ENCODE results near the gene ARHGAP26.
"Not testable (repeated sequence)": the region's sequence is repeated elsewhere in the genome, so short reads cannot be mapped to it uniquely, and the experiment has no call there.

Gene ARHGAP26

GRCh38 chr5:142911775-142912174 is 141.6 kb downstream of the ARHGAP26 start:
- DNase-seq: no peak

GRCh38 chr5:142913728-142914338 is 143.7 kb downstream of the ARHGAP26 start:
- no peak for DNase-seq

GRCh38 chr5:142915038-142915437 is 144.9 kb downstream of the ARHGAP26 start:
- DNase-seq: no peak

GRCh38 chr5:142915813-142916424 is 145.7 kb downstream of the ARHGAP26 start:
- DNase-seq: no peak

- no peak for DNase-seq
These were observed 148.9 kb downstream of the ARHGAP26 start for GRCh38 chr5:142918959-142919635.

GRCh38 chr5:142920849-142921612 is 150.9 kb downstream of the ARHGAP26 start:
- no peak for DNase-seq

- DNase-seq: no peak
These were observed 152.2 kb downstream of the ARHGAP26 start for GRCh38 chr5:142922223-142922952.

- no peak for DNase-seq
These were observed 154.1 kb downstream of the ARHGAP26 start for GRCh38 chr5:142924135-142924883.

- no peak for DNase-seq
These were observed 155.6 kb downstream of the ARHGAP26 start for GRCh38 chr5:142925795-142926194.

- DNase-seq: no peak
These were observed 156.4 kb downstream of the ARHGAP26 start for GRCh38 chr5:142926549-142926948.

- DNase-seq: not testable (repeated sequence)
These were observed 158.8 kb downstream of the ARHGAP26 start for GRCh38 chr5:142928999-142929398.

GRCh38 chr5:142929587-142929986 is 159.4 kb downstream of the ARHGAP26 start:
- no peak for DNase-seq

- DNase-seq: no peak
These were observed 160.4 kb downstream of the ARHGAP26 start for GRCh38 chr5:142930395-142931110.

GRCh38 chr5:142931896-142932686 is 161.9 kb downstream of the ARHGAP26 start:
- no peak for DNase-seq

- DNase-seq: no peak
These were observed 164.0 kb downstream of the ARHGAP26 start for GRCh38 chr5:142934051-142934762.

- no peak for DNase-seq
These were observed 164.8 kb downstream of the ARHGAP26 start for GRCh38 chr5:142935014-142935413.

GRCh38 chr5:142937374-142937773 is 167.2 kb downstream of the ARHGAP26 start:
- DNase-seq: no peak

- no peak for DNase-seq
These were observed 168.2 kb downstream of the ARHGAP26 start for GRCh38 chr5:142938266-142938880.

GRCh38 chr5:142939006-142939405 is 168.8 kb downstream of the ARHGAP26 start:
- DNase-seq: no peak

Data from activated CD8-positive, alpha-beta memory T cell treated with anti-CD3 and anti-CD28 coated beads, Interleukin-2, amount 50 U/mL, for 48 hours (primary cell).